HepG2 (cell line): ENCODE data around the gene AMZ1. TPM values are rescaled to one million over a fixed set of nuclear protein-coding genes. Genes with fewer than 3 reads are reported as not detected.

ENCODE experiments used
- ATAC-seq: fragments of 200-7000 bp; cut with Tn5 transposase; 3 replicates; pipeline ENCODE4 v1.9.1; 2020; ENCODE audit warnings: mild to moderate bottlenecking, moderate library complexity
- BruUV-seq: library from RNA; stranded (reverse); fragments of 400-500 nt; replicated peaks from 2 replicates; lab custom pipeline; 2021; lab: Mats Ljungman, UMichigan
- CTCF ChIA-PET: fragments of 300-600 bp; formaldehyde crosslinking; extraction: SDS; loops from one replicate; lab custom pipeline; 2021; ENCODE audit warnings: low total read pairs, inconsistent platforms, low intra/inter-chr PET ratio; lab: Yijun Ruan, JAX
- POLR2A ChIA-PET: fragments of 350-600 bp; sonication (Branson Sonifier 250); formaldehyde crosslinking; loops from one replicate; lab custom pipeline; 2020; ENCODE audit warnings: antibody characterized with exemption, inconsistent platforms; lab: Yijun Ruan, JAX
- DNase-seq: peaks from one replicate; pipeline ENCODE4 v3.0.0-alpha.2; 2015; ENCODE audit warnings: low spot score
- FAIRE-seq: peaks from 3 replicates; lab custom pipeline; 2011; peaks lifted over from hg19 to GRCh38; lab: Jason Lieb, UNC
- H2AFZ ChIP-seq: one replicate; pipeline ENCODE4 v1.6.1; 2011; ENCODE audit warnings: low read length, inconsistent platforms
- H3K27ac ChIP-seq: fragments of 300-600 bp; 3 replicates; pipeline ENCODE4 v1.8.0; 2011; ENCODE audit warnings: mixed run types, mild to moderate bottlenecking, mixed read lengths, low read length, inconsistent platforms; ENCODE audit not compliant: insufficient read depth; ENCODE audit errors: extremely low read length
- H3K27me3 ChIP-seq, 2 experiments: fragments of 200-600 bp in 1 of 2; 2 replicates in 1 of 2; 3 replicates in 1 of 2; pipeline versions ENCODE4 v1.6.0 to v1.8.0; 2011; ENCODE audit warnings: low read length in 2 of 2, mild to moderate bottlenecking in 2 of 2, moderate library complexity in 2 of 2, inconsistent platforms in 1 of 2; ENCODE audit not compliant: insufficient read depth in 2 of 2, control insufficient read depth in 1 of 2
- H3K36me3 ChIP-seq, 2 experiments: fragments of 200-600 bp in 1 of 2; replicated peaks in 1 of 2; 2 replicates in 1 of 2; 3 replicates in 1 of 2; pipeline versions ENCODE4 v1.5.1 to v1.8.0; 2011; ENCODE audit warnings: low read length in 2 of 2, inconsistent platforms in 1 of 2; ENCODE audit not compliant: insufficient read depth in 2 of 2, control insufficient read depth in 1 of 2
- H3K4me1 ChIP-seq: 2 replicates; pipeline ENCODE4 v1.5.1; 2012; ENCODE audit warnings: low read length, inconsistent platforms; ENCODE audit not compliant: insufficient read depth
- H3K4me2 ChIP-seq: 2 replicates; pipeline ENCODE4 v1.6.0; 2011; ENCODE audit warnings: low read depth, low read length, inconsistent platforms
- H3K4me3 ChIP-seq, 3 experiments: fragments of 200-600 bp in 1 of 3; sonication (generic), shearing (Covaris generic) in 1 of 3; replicated peaks in 1 of 3; 2 replicates each; pipeline ENCODE4 v1.5.1; 2011 to 2016; ENCODE audit warnings: low read length in 3 of 3, inconsistent platforms in 2 of 3, low read depth in 2 of 3, mild to moderate bottlenecking in 2 of 3, control low read depth in 1 of 3, mixed read lengths in 1 of 3; ENCODE audit not compliant: insufficient read depth in 1 of 3
- H3K79me2 ChIP-seq: one replicate; pipeline ENCODE4 v1.6.1; 2011; ENCODE audit warnings: low read length, inconsistent platforms; ENCODE audit not compliant: insufficient read depth
- H3K9ac ChIP-seq: 2 replicates; pipeline ENCODE4 v1.6.0; 2011; ENCODE audit warnings: mild to moderate bottlenecking, low read depth, low read length, inconsistent platforms; ENCODE audit not compliant: insufficient read depth
- H3K9me3 ChIP-seq: 2 replicates; pipeline ENCODE4 v1.5.1; 2012; ENCODE audit warnings: mild to moderate bottlenecking, low read length
- H4K20me1 ChIP-seq: 2 replicates; pipeline ENCODE4 v1.6.0; 2011; ENCODE audit warnings: inconsistent platforms, mild to moderate bottlenecking, low read length, moderate library complexity; ENCODE audit not compliant: insufficient read depth
- CSRNP1 ChIP-seq: sonication (generic); formaldehyde crosslinking; IDR thresholded peaks from 2 replicates; pipeline ENCODE4 v1.8.1; 2023; ENCODE audit warnings: mild to moderate bottlenecking, missing genetic modification reagents
- GLMP ChIP-seq: sonication (generic); formaldehyde crosslinking; IDR thresholded peaks from 2 replicates; pipeline ENCODE4 v1.9.0; 2021; ENCODE audit warnings: missing genetic modification reagents, mild to moderate bottlenecking, borderline replicate concordance
- HINFP ChIP-seq: sonication (generic); formaldehyde crosslinking; IDR thresholded peaks from 2 replicates; pipeline ENCODE4 v1.4.0; 2020; ENCODE audit warnings: low read depth, mild to moderate bottlenecking, missing genetic modification reagents
- KDM3A ChIP-seq: IDR thresholded peaks from 2 replicates; pipeline ENCODE4 v1.6.1; 2018; ENCODE audit warnings: low read depth, missing compliant biosample characterization
- KDM4B ChIP-seq: sonication (generic); formaldehyde crosslinking; IDR thresholded peaks from 2 replicates; pipeline ENCODE4 v1.4.0; 2020; ENCODE audit warnings: missing genetic modification reagents
- KLF16 ChIP-seq, 2 experiments: sonication (generic) in 1 of 2; formaldehyde crosslinking in 1 of 2; IDR thresholded peaks; 2 replicates each; pipeline versions ENCODE4 v1.6.1 to v1.8.0; 2016 to 2023; ENCODE audit warnings: missing genetic modification reagents in 2 of 2, missing compliant biosample characterization in 1 of 2
- NFAT5 ChIP-seq: sonication (generic); formaldehyde crosslinking; IDR thresholded peaks from 2 replicates; pipeline ENCODE4 v1.4.0; 2020; ENCODE audit warnings: missing genetic modification reagents
- NKX3-1 ChIP-seq: sonication (generic); formaldehyde crosslinking; IDR thresholded peaks from 2 replicates; pipeline ENCODE4 v1.5.0; 2020; ENCODE audit warnings: missing genetic modification reagents
- RARA ChIP-seq: IDR thresholded peaks from 2 replicates; pipeline ENCODE4 v1.6.1; 2016; ENCODE audit warnings: missing genetic modification reagents, missing compliant biosample characterization
- SIN3A ChIP-seq: IDR thresholded peaks from 2 replicates; pipeline ENCODE4 v1.6.1; 2011; ENCODE audit warnings: low read depth, mild to moderate bottlenecking, control low read depth, low read length, borderline replicate concordance
- XBP1 ChIP-seq: sonication (generic); formaldehyde crosslinking; IDR thresholded peaks from 2 replicates; pipeline ENCODE4 v1.5.0; 2020; ENCODE audit warnings: missing genetic modification reagents
- ZNF136 ChIP-seq: sonication (generic); formaldehyde crosslinking; IDR thresholded peaks from 2 replicates; pipeline ENCODE4 v1.8.1; 2022; ENCODE audit warnings: low read depth, mild to moderate bottlenecking, moderate library complexity, missing genetic modification reagents
- WGBS: methylation state at CpG from one replicate; pipeline ENCODE4 v1.1.6; 2017; ENCODE audit warnings: low lambda C conversion rate; 5-methylcytosine and 5-hydroxymethylcytosine counted together
- in situ Hi-C: cut with HindIII; loops from 2 replicates; pipeline ENCODE4 v1.10.0; 2017; ENCODE audit warnings: low pct_unique_long_range_greater_than_20kb; ENCODE audit not compliant: extremely low pct_ligation_motif_present
- intact Hi-C: fragments of 100-400 bp; cut with micrococcal nuclease; formaldehyde crosslinking; loops from one replicate; pipeline ENCODE4 v1.10.0; 2022; ENCODE audit not compliant: unreplicated experiment
- polyA plus RNA-seq, 8 experiments: library from polyadenylated mRNA; depleted of rRNA in 3 of 8; stranded (reverse) in 7 of 8; unstranded in 1 of 8; fragments of >200 nt; fragmentation: Illumina TruSeq in 4 of 8; extraction: Trizol in 4 of 8; gene quantifications; 2 replicates each; pipeline versions ENCODE4 v1.2.1 to v1.2.3, GENCODE V29; 2011 to 2016; ENCODE audit warnings: low read depth in 4 of 8, missing spikeins in 1 of 8, mixed read lengths in 1 of 8; ENCODE audit not compliant: insufficient read depth in 1 of 8
- total RNA-seq, 5 experiments: library from RNA; depleted of rRNA; stranded (reverse); fragments of >200 nt; fragmentation: Illumina TruSeq; extraction: Trizol; gene quantifications; 2 replicates each; pipeline ENCODE4 v1.2.3, GENCODE V29; 2016; ENCODE audit warnings: low read depth in 1 of 5

AMZ1 gene
- total and polyA plus RNA-seq, 2 of the 13 experiments (the other 11 are each of a cell fraction or from before 2014, with no cell fraction given) = 0.03 TPM; not detected in 1

- TF ChIP-seq NFAT5 (no peak), NKX3-1 (CRISPR knock-in tag) (no peak), GLMP (no peak), KDM4B (CRISPR knock-in tag) (no peak)
Observed at GRCh38 chr7:2735744-2736143, 47.7 kb downstream of the AMZ1 start (continued).

- no peaks in the 10 kb centered on the region for H3K27me3 ChIP-seq
- ATAC-seq = no peak; the same call in 2 of the 3 replicates
- TF ChIP-seq KLF16 (CRISPR knock-in tag; IDR thresholded peaks at IDR 0.05) (no peak), XBP1 (CRISPR knock-in tag) (no peak), SIN3A (no peak), HINFP (CRISPR knock-in tag) (no peak), CSRNP1 (CRISPR knock-in tag) (no peak), ZNF136 (CRISPR knock-in tag) (no peak), RARA (CRISPR knock-in tag) (no peak), KDM3A (CRISPR knock-in tag) (no peak)
Observed at GRCh38 chr7:2736411-2736914, 48.5 kb downstream of the AMZ1 start.

More at GRCh38 chr7:2736411-2736914, 48.5 kb downstream of the AMZ1 start:
- Histone ChIP-seq H4K20me1 (peaks cover 4% of the 10 kb centered on the region; the same call in 1 of the 2 replicates), H3K4me2 (no peak overlapping the region), H3K36me3 (peaks cover 5 to 36% of the 10 kb centered on the region in 2 experiments; a peak in 4 of 5 replicates), H3K9me3 (no peaks in the 10 kb centered on the region), H3K4me3 (no peak overlapping the region), H3K9ac (no peak overlapping the region), H3K79me2 (peaks cover 1% of the 10 kb centered on the region), H3K27ac (no peak overlapping the region), H2AFZ (no peak overlapping the region), H3K4me1 (peaks cover 11% of the 10 kb centered on the region; the same call in 1 of the 2 replicates)
- intact Hi-C loops = no loop called here
- in situ Hi-C loops = no loop called here
- BruUV-seq = no TSS peak
- 95% methylated on average over 14 of the region's 17 CpGs for WGBS
- DNase-seq (no peak), FAIRE-seq (no peak)
- ChIA-PET CTCF (no interaction called here), POLR2A (no interaction called here)
